Measurements from ENCODE around the gene FCHSD2.
"Not testable (repeated sequence)": the region's sequence is repeated elsewhere in the genome, so short reads cannot be mapped to it uniquely, and the experiment has no call there.

The FCHSD2 gene

GRCh38 chr11:73004088-73004487 is 138.0 kb downstream of the FCHSD2 start:
- DNase-seq (ENCODE audit: low read depth), result no peak

- DNase-seq (ENCODE audit: low read depth), result no peak
Measured at GRCh38 chr11:73003088-73003487, 139.0 kb downstream of the FCHSD2 start.

- DNase-seq (ENCODE audit: low read depth), result no peak
Measured at GRCh38 chr11:73002214-73002613, 139.9 kb downstream of the FCHSD2 start.

GRCh38 chr11:73001615-73002014 is 140.5 kb downstream of the FCHSD2 start:
- no peak for DNase-seq (ENCODE audit: low read depth)

GRCh38 chr11:72998676-72999075 is 143.4 kb downstream of the FCHSD2 start:
- no peak for DNase-seq (ENCODE audit: low read depth)

- no peak for DNase-seq (ENCODE audit: low read depth)
Measured at GRCh38 chr11:72996959-72997358, 145.2 kb downstream of the FCHSD2 start.

DNA sequence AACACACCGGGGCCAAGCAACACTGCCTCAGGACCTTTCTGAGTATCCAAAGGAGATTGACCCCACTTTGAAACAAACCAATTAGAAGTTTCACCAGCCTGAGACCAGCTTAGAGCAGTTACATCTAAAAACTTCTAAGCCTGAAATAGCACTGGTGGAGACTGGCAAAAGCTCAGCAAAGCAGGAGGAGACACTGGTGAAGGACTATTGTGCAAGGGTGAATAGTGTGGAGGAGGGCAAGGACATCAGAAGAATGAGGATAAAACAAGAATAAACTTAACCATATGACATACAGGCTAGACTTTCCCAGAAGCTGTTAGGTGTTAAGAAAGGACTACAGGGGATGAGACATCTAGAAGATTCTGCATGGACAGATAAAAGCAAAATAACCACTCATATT is 152.4 kb downstream of the FCHSD2 start:
- DNase-seq (ENCODE audit: low read depth), result no peak

DNA sequence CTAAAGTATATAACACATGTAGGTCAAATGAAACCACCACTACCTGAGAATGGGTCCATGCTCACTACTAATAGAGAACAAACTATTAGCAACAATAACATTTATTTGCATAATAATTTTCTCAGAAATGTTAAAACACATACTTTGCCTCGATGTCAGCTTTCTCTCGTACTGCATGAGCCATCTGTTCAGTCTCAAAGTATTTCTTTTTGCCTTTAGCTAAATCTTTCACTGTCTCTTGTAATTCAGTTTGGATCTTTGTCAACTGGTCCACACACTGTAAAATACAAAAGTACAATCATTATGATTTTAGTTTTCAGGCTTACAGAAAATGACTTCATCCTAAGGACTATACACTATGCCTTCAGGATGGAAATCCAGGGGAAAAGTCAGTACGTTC is 153.3 kb downstream of the FCHSD2 start:
- no peak for DNase-seq (ENCODE audit: low read depth)

- DNase-seq (ENCODE audit: low read depth), result no peak
Measured at GRCh38 chr11:72985645-72986044, 156.5 kb downstream of the FCHSD2 start.

DNA sequence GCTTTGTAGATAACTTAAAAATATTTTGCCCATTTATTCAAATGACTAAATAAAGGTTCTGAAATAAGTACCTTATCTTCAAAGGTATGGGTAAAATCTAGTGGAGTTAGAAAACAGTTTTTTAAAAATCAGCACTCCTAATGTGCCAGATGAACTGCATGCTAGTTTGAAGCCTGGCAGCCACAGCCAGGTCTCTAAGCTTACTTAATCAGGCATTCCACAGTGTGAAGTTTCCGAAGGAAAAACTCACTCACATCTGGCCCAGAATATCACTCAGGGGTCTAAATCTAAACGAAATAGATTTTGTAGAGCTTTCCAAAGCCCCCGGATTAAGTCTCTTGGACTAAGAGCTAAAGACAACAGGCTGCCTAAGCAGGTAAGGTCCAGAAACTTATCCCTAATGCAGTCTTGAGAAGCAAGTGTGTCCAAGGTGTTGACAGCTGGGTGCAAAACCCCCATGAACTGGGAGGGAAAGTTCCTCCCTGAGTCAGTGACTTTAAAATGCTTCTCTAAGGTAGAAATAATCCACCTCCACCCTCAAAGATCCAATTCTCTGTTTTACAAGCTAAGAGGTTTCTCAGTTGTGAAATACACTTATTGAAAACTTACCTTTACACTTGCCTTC is 157.6 kb downstream of the FCHSD2 start:
- DNase-seq (ENCODE audit: low read depth), result no peak

- DNase-seq (ENCODE audit: low read depth), result no peak
Measured at GRCh38 chr11:72983560-72983959, 158.6 kb downstream of the FCHSD2 start.

DNA sequence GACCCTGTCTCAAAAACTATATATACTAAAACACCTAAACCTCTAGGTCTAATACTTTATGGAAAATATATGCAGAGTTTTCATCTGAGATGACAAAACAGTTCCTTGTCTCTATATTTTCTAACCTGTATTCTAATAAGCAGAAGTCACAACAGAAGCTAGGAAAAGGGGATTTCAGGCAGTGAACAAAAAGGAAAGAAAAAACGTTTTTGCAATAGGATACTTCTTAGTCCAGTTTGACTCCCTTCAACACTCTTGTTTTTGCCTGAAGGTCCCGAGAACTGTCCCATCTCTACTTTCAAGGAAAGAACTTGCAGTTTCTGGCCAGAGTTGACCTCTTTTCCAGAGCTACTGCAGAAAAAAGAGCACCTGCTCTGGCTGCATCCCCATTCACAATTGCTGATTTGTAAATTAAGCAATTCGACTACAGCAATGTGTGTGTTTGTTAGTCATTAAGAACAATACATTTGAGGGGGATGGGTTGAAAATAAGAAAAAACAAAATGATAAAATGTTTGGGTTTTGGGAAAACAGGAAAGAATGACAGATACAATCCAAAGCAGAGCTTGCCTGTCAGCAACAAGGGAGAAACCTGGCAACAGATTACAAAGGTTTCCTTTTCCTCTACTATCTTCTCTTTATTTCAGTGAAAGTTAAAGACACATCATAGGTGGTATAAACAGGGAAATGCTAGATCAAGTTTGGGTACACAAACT is 160.0 kb downstream of the FCHSD2 start:
- no peak for DNase-seq (ENCODE audit: low read depth)

DNA sequence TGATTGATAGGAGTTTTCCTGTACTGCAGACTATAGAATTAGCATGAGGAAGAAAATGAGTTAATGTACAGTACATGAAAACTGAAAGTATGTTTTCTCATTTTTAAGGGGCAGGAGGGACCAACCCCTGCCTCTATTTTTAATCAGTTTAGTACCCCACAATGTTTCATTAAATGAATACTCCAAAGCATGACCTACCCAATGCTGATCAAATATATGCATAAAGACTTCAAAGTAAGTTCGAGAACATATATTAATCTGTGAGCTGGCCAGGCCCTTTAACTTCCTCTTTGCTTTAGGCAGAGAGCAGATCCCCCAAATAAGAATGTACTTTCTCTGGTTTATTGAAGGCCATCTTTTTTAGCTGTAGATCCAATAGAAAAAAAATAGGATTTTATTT is 161.0 kb downstream of the FCHSD2 start:
- no peak for DNase-seq (ENCODE audit: low read depth)

- not testable (repeated sequence) for DNase-seq (ENCODE audit: low read depth)
Measured at GRCh38 chr11:72977782-72978181, 164.3 kb downstream of the FCHSD2 start.

DNA sequence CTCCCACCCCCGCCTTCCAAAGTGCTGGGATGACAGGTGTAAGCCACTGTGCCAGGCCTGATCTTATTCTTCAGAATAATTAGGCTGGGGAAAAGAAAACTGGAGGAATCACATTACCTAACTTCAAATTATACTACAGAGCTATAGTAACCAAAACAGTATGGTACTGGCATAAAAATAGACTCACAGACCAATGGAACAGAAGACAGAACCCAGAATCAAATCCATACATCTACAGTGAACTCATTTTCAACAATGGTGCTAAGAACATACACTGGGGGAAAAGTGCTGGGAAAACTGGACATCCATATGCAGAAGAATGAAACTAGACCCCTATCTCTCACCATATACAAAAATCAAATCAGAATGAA is 165.6 kb downstream of the FCHSD2 start:
- DNase-seq (ENCODE audit: low read depth), result not testable (repeated sequence)

GRCh38 chr11:72975778-72976521 is 166.2 kb downstream of the FCHSD2 start:
- DNase-seq (ENCODE audit: low read depth), result peak; percentile 75

DNA sequence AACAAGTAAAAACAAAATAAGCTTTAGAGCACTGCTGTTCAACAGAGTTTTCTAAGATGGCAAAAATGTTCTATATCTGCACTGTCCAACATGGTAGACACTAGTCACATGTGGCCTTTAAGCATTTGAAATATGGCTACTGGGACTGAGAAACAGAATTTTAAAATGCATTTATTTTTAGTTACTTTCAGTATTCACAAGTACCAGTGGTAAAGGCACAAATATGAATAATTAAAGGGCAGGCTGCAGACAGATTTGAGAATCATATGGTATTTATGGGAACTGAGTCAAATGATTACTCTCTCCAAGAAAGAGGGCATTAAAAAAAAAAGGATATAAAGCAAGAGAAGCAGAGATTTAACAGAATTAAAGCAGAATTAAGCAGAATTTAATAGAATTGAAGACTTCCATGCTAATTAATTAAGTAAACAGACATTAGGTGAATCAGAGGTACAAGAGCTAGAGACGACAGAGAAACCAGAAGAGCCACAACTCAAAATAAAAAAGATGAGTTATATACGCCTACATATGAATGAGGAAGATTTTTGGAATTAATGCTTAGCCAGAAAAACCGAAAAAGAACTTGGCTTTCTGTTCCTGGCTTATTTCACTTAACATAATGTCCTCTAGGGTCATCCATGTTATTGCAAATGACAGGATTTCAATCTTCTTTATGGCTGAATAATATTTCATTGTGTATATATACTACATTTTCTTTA is 167.5 kb downstream of the FCHSD2 start:
- DNase-seq (ENCODE audit: low read depth), result no peak

DNA sequence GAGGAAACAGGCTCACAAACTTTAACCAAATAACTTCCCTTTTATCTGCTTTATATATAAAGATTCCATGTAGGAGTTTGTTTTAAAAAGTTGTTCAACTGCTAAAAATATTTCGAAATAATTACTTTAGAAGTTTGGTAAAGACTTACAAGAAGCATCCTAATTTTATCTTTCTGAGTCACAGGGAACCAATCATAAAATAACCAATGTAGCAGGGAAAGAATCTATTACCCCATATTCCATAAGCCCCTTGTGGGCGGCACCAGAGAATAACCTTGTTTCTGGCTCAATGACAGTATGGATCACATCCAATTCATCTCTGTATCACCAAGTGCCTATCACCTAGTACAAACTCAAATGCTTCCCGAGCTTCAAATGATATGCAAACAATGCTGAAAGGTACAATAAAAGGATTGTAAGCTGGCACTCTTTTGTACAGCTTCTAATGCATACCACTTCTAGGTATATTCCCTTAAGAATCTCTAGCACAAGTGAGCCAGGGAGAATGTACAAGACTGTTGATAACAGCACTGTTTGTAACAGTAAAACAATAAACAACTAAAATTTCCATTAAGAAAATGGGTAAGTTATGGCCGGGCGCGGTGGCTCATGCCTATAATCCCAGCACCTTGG is 169.5 kb downstream of the FCHSD2 start:
- DNase-seq (ENCODE audit: low read depth), result peak; percentile 44

DNA sequence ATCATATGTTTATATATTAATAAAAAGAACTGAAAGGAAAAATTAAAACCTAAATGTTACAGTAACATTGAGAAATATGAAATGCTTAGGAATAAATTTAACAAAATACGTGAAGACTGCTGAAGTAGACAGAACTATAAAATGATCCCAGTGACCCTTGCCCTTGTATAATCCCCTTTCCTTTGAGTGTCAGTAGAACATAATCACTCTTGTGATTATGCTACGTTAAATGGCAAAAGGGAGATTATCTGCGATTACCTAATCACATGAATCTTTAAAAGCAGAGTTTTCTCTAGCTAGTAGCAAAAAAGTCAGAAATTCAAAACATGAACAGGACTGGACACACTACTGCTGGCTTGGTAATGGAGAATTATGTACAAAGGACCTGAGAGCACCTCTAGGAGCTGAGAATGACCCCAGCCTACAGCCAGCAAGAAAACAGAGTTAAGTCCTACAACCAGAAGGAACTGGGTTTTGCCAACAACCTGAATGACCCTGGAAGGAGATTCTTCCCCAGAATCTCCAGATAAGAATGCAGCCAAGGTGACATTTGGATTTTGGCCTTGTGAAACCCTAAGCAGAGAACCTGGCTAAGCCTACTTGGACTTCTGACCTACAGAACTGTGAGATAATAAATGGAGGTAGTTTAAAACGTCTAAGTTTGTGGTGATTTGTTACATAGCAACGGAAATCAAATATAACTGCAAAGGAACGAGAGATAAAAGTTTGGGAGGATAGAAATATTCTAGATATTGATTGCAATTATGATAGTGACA is 170.7 kb downstream of the FCHSD2 start:
- no peak for DNase-seq (ENCODE audit: low read depth)

GRCh38 chr11:72970557-72971118 is 171.5 kb downstream of the FCHSD2 start:
- DNase-seq (ENCODE audit: low read depth), result no peak

DNA sequence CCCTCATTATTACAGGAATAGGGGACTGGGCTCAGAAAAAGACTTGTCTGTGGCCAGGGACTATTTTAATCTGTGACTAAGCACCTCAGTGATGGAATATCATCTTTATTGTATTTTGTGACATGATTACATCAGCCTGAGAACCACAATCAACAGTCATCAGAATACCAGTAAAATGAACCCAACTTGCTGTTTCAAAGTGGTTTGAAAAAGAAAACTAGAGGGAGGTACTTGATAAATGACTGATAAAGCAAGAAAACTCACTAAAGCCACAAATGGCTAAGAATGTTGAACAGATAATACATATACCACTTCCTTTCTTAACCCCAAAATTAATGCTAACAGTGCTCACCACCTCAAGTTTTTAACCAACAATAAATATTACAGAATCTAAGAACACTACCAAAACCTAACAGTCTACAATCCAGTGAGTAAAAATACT is 172.2 kb downstream of the FCHSD2 start:
- peak; percentile 70 for DNase-seq (ENCODE audit: low read depth)

Data from HS-5 (cell line).